GM12878 (cell line): Measurements from ENCODE around the gene ASCC1. TPM values are rescaled to one million over a fixed set of nuclear protein-coding genes. Genes with fewer than 3 reads are reported as not detected.
A peak's percentile ranks its signal among the peaks of the same experiment; 100 is the strongest.

Experiments
- ATAC-seq: fragments of 200-7000 bp; cut with Tn5 transposase; 3 replicates; pipeline ENCODE4 v1.9.1; 2020; ENCODE audit warnings: mild to moderate bottlenecking, moderate library complexity
- BruUV-seq: library from RNA; stranded (reverse); fragments of 400-500 nt; replicated peaks from 2 replicates; lab custom pipeline; 2021; lab: Mats Ljungman, UMichigan
- CTCF ChIA-PET: fragments of 300-600 bp; sonication (Branson Sonifier 250); formaldehyde crosslinking; extraction: SDS; loops from one replicate; lab custom pipeline; 2021; ENCODE audit warnings: inconsistent platforms; lab: Yijun Ruan, JAX
- POLR2A ChIA-PET: fragments of 350-600 bp; formaldehyde crosslinking; extraction: SDS; loops from one replicate; lab custom pipeline; 2021; ENCODE audit warnings: inconsistent platforms; lab: Charles Lee
- RAD21 ChIA-PET: fragments of 300-600 bp; sonication (Branson Sonifier 250); formaldehyde crosslinking; loops from one replicate; lab custom pipeline; 2023; ENCODE audit warnings: antibody characterized with exemption; ENCODE audit not compliant: unreplicated experiment; lab: Charles Lee
- SMC1A ChIA-PET: fragments of 300-600 bp; sonication (Branson Sonifier 250); formaldehyde crosslinking; loops from one replicate; lab custom pipeline; 2023; ENCODE audit not compliant: unreplicated experiment, uncharacterized antibody; lab: Charles Lee
- DNase-seq: peaks from one replicate; pipeline ENCODE4 v3.0.0-alpha.2; 2011; ENCODE audit warnings: low read depth, low spot score
- FAIRE-seq: peaks from 3 replicates; lab custom pipeline; 2011; peaks lifted over from hg19 to GRCh38; lab: Jason Lieb, UNC
- H2AFZ ChIP-seq: 2 replicates; pipeline ENCODE4 v1.6.0; 2011; ENCODE audit warnings: low read depth, low read length, control low read depth; ENCODE audit not compliant: control insufficient read depth
- H3K27ac ChIP-seq: 2 replicates; pipeline ENCODE4 v1.5.1; 2011; ENCODE audit warnings: control low read depth; ENCODE audit not compliant: control insufficient read depth, insufficient read depth
- H3K27me3 ChIP-seq, 2 experiments: replicated peaks in 1 of 2; 2 replicates each; pipeline versions ENCODE4 v1.6.0 to v1.6.1; 2011; ENCODE audit warnings: low read length in 1 of 2; ENCODE audit not compliant: control insufficient read depth in 2 of 2, insufficient read depth in 2 of 2
- H3K36me3 ChIP-seq, 2 experiments: 2 replicates each; pipeline ENCODE4 v1.5.1; 2011; ENCODE audit warnings: low read length in 1 of 2; ENCODE audit not compliant: control insufficient read depth in 2 of 2, insufficient read depth in 2 of 2
- H3K4me1 ChIP-seq: 2 replicates; pipeline ENCODE4 v1.6.1; 2011; ENCODE audit warnings: mild to moderate bottlenecking, low read length, moderate library complexity, mixed read lengths; ENCODE audit not compliant: control insufficient read depth, insufficient read depth
- H3K4me2 ChIP-seq: 2 replicates; pipeline ENCODE4 v1.6.0; 2011; ENCODE audit warnings: control low read depth; ENCODE audit not compliant: control insufficient read depth, insufficient read depth
- H3K4me3 ChIP-seq: fragments of 200-600 bp; sonication (generic); 2 replicates; pipeline ENCODE4 v1.5.1; 2016
- H3K79me2 ChIP-seq: 2 replicates; pipeline ENCODE4 v1.6.0; 2011; ENCODE audit warnings: low read length; ENCODE audit not compliant: control insufficient read depth, insufficient read depth
- H3K9ac ChIP-seq: 2 replicates; pipeline ENCODE4 v1.8.0; 2011; ENCODE audit warnings: low read length, control low read depth, mixed read lengths; ENCODE audit not compliant: control insufficient read depth, insufficient read depth
- H3K9me3 ChIP-seq: replicated peaks from 3 replicates; pipeline ENCODE4 v1.5.1; 2011; ENCODE audit warnings: mild to moderate bottlenecking, low read length; ENCODE audit not compliant: control insufficient read depth, insufficient read depth
- H4K20me1 ChIP-seq: 2 replicates; pipeline ENCODE4 v1.6.0; 2011; ENCODE audit not compliant: control insufficient read depth, insufficient read depth
- CREB1 ChIP-seq: IDR thresholded peaks from 2 replicates; pipeline ENCODE4 v1.6.1; 2012; ENCODE audit warnings: low read depth, mild to moderate bottlenecking, inconsistent platforms
- NBN ChIP-seq: fragments of 450-650 bp; IDR thresholded peaks from 2 replicates; pipeline ENCODE4 v1.6.1; 2016
- SUZ12 ChIP-seq: fragments of 200-600 bp; sonication (generic); IDR thresholded peaks from one replicate; pipeline ENCODE4 v1.6.1; 2018; ENCODE audit warnings: antibody characterized with exemption, mild to moderate bottlenecking; ENCODE audit not compliant: unreplicated experiment
- ZNF384 ChIP-seq: IDR thresholded peaks from 2 replicates; pipeline ENCODE4 v1.6.1; 2012; ENCODE audit warnings: low read depth, mild to moderate bottlenecking, low read length, improper control_type of control experiment, borderline replicate concordance
- WGBS: methylation state at CpG from one replicate; pipeline ENCODE4 v1.1.6; 2016; ENCODE audit warnings: low lambda C conversion rate; ENCODE audit not compliant: insufficient replicate concordance, insufficient coverage; ENCODE audit errors: missing lambda C conversion rate; 5-methylcytosine and 5-hydroxymethylcytosine counted together
- in situ Hi-C: fragments of 300-500 bp; cut with MboI; formaldehyde crosslinking; loops from 9 replicates; pipeline ENCODE4 v1.14.3; 2018; ENCODE audit warnings: mixed read lengths
- intact Hi-C: fragments of 100-400 bp; cut with micrococcal nuclease; formaldehyde crosslinking; loops from one replicate; pipeline ENCODE4 v1.14.2; 2022; ENCODE audit not compliant: unreplicated experiment
- polyA plus RNA-seq, 11 experiments: library from polyadenylated mRNA; depleted of rRNA in 4 of 11; unstranded in 6 of 11; stranded (reverse) in 5 of 11; fragments of >200 nt; fragmentation: Nextera tagmentation in 4 of 11; fragmentation: Illumina TruSeq in 1 of 11; extraction: Ambion mirVana in 4 of 11; extraction: Trizol in 1 of 11; gene quantifications; 1 replicate in 1 of 11; 2 replicates in 10 of 11; pipeline versions ENCODE4 v1.2.1 to v1.2.3, GENCODE V29; 2011 to 2016; ENCODE audit warnings: inconsistent platforms in 2 of 11, missing spikeins in 2 of 11, low read depth in 1 of 11
- total RNA-seq, 4 experiments: library from RNA; depleted of rRNA in 3 of 4; stranded (reverse); fragments of >200 nt in 3 of 4; fragmentation: Illumina TruSeq in 1 of 4; extraction: Trizol in 1 of 4; gene quantifications; 2 replicates each; pipeline versions ENCODE4 v1.2.1 to v1.2.3, GENCODE V29; 2013 to 2021

ASCC1 gene
- total and polyA plus RNA-seq, 10 of the 15 experiments (the other 5 are each of a cell fraction or from before 2014, with no cell fraction given): 23.3 to 80.6 (median 42.8) TPM

DNA sequence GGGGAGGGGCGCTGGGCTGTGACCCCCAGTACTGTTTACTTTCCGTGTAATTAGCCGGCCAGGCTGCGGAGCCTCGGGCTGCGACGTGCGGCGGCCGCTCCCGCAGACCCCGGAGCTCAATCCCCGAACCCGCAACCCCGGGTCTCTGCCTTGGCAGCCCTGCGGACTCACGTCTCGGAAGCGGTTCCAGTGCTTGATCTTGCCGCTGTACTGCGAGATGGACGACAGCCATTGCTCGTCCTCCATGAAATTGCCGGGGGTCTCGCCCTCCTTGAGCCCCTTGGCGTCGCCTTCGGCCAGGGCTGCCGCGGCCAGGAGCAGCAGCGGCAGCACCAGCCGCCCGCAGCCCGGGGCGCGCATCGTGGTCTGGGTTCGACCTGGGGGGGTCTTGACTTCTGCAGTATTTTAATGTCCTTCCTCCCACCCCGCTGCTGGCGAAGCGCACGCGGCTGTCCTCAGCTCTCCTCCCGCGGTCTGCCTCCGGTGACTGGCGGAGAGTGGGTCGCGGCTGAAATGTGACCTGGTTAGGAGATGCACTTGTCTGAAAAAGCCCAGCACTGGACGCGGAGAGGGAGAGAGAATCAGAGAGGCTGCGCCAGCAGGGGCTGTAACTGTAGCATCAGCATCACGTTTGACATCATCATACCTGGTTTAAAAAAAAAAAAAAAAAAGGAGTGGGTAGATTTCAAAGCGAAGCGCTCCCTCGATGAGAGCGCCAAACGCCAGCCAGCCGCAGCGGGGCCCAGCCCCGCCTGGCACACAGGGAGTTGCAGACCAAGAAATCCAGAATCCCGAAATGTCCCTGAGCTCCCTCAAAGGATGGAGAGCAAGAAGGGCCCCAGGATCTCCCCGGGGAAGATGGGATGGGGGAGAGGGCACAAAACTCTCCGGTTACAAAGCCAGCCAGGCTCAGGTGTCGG, 127.8 kb downstream of the ASCC1 start, which contains the start of gene SPOCK2:
Gene SPOCK2 (minus strand): TSS at position 583 of the 920 bp plus-strand sequence. CDS start 223 bp downstream, at position 360.
- TF ChIP-seq SUZ12 (peak; percentile 41), ZNF384 (peak; percentile 48; the same call in 1 of the 2 replicates), NBN (no peak), CREB1 (peak; percentile 47; the same call in 1 of the 2 replicates)
- TF ChIP-seq, all 136 proteins: peak for 3
- FAIRE-seq (no peak), ATAC-seq (peak; percentile 48), DNase-seq (no peak)
- H3K9ac ChIP-seq: no peak within 1 kb of the TSS; the same call in 1 of the 2 replicates
- no TSS peak for BruUV-seq
- peak within 1 kb of the TSS; percentile 98 for H3K4me2 ChIP-seq
- H2AFZ ChIP-seq: peak within 1 kb of the TSS; percentile 51
- in situ Hi-C loops (no loop called here), intact Hi-C loops (no loop called here)
- ChIA-PET RAD21 (interaction anchor here (1.3 kb wide), 1 partner anchor 40 kb away, joined by 3 read pairs; no protein-coding TSS in a partner anchor), SMC1A (interaction anchor here (1.2 kb wide), 1 partner anchor 28 kb away, joined by 3 read pairs; no protein-coding TSS in a partner anchor), POLR2A (interaction anchor here (0.5 to 1.9 kb wide), 4 partner anchors 9 to 95 kb away, joined by 4 to 8 read pairs (median 6); no protein-coding TSS in a partner anchor), CTCF (no interaction called here)
- no peaks in the 10 kb centered on the region; a peak in 2 of 4 replicates for H3K36me3 ChIP-seq
- H3K4me3 ChIP-seq: peak within 1 kb of the TSS; percentile 61; the same call in 1 of the 2 replicates
- no peaks in the 10 kb centered on the region for H4K20me1 ChIP-seq
- H3K79me2 ChIP-seq: no peaks in the 10 kb centered on the region
- 7% methylated on average over 60 of the region's 65 CpGs for WGBS
- H3K9me3 ChIP-seq: no peaks in the 10 kb centered on the region
- no peak within 1 kb of the TSS for H3K27ac ChIP-seq
- H3K27me3 ChIP-seq: peaks cover 15 to 16% of the 10 kb centered on the region in 2 experiments
- H3K4me1 ChIP-seq: 0 out of 2 replicates have a peak, but pooled peaks cover 10% of the 10 kb centered on the region
